Brain pericyte (primary cell): ENCODE data around the gene RSRC1.
"Not testable (repeated sequence)": the region's sequence is repeated elsewhere in the genome, so short reads cannot be mapped to it uniquely, and the experiment has no call there.

Experiments used
- DNase-seq: peaks from one replicate; pipeline ENCODE4 v3.0.0-alpha.2; 2012; ENCODE audit warnings: low read depth, low spot score

The RSRC1 gene

GRCh38 chr3:158221426-158221825, 111.5 kb downstream of the RSRC1 start:
- no peak for DNase-seq

GRCh38 chr3:158226429-158226828, 116.5 kb downstream of the RSRC1 start:
- DNase-seq: no peak

GRCh38 chr3:158228942-158229341, 119.1 kb downstream of the RSRC1 start:
- DNase-seq: not testable (repeated sequence)

GRCh38 chr3:158233791-158234190, 123.9 kb downstream of the RSRC1 start:
- no peak for DNase-seq

GRCh38 chr3:158244274-158244673, 134.4 kb downstream of the RSRC1 start:
- no peak for DNase-seq

GRCh38 chr3:158247288-158247687, 137.4 kb downstream of the RSRC1 start:
- no peak for DNase-seq

GRCh38 chr3:158248261-158248660, 138.4 kb downstream of the RSRC1 start:
- DNase-seq: no peak

GRCh38 chr3:158249183-158249582, 139.3 kb downstream of the RSRC1 start:
- no peak for DNase-seq

- DNase-seq: no peak
Measured at GRCh38 chr3:158258619-158259018, 148.7 kb downstream of the RSRC1 start.

- no peak for DNase-seq
Measured at GRCh38 chr3:158260392-158260791, 150.5 kb downstream of the RSRC1 start.

- peak; percentile 34 for DNase-seq
Measured at GRCh38 chr3:158261371-158261991, 151.6 kb downstream of the RSRC1 start.

- no peak for DNase-seq
Measured at GRCh38 chr3:158264894-158265293, 155.0 kb downstream of the RSRC1 start.

- no peak for DNase-seq
Measured at GRCh38 chr3:158267015-158267414, 157.1 kb downstream of the RSRC1 start.

GRCh38 chr3:158269942-158270341, 160.1 kb downstream of the RSRC1 start:
- no peak for DNase-seq

GRCh38 chr3:158272081-158272480, 162.2 kb downstream of the RSRC1 start:
- no peak for DNase-seq

- DNase-seq: no peak
Measured at GRCh38 chr3:158273656-158274055, 163.8 kb downstream of the RSRC1 start.

- no peak for DNase-seq
Measured at GRCh38 chr3:158278187-158278586, 168.3 kb downstream of the RSRC1 start.

GRCh38 chr3:158279609-158280008, 169.7 kb downstream of the RSRC1 start:
- DNase-seq: no peak

- no peak for DNase-seq
Measured at GRCh38 chr3:158295771-158296170, 185.9 kb downstream of the RSRC1 start.

- no peak for DNase-seq
Measured at GRCh38 chr3:158297940-158298339, 188.1 kb downstream of the RSRC1 start.

GRCh38 chr3:158308236-158308928, 198.5 kb downstream of the RSRC1 start:
- DNase-seq: no peak

- DNase-seq: no peak
Measured at GRCh38 chr3:158312560-158313141, 202.8 kb downstream of the RSRC1 start.

- peak; percentile 21 for DNase-seq
Measured at GRCh38 chr3:158313338-158313927, 203.5 kb downstream of the RSRC1 start.
